H1 (cell line): Measurements from ENCODE around the gene ACTL7A. TPM values are rescaled to one million over a fixed set of nuclear protein-coding genes. Genes with fewer than 3 reads are reported as not detected.

ENCODE experiments used
- CTCF ChIA-PET: fragments of 300-600 bp; sonication (Branson Sonifier 250); formaldehyde crosslinking; loops from one replicate; lab custom pipeline; 2021; ENCODE audit not compliant: partially characterized antibody; lab: Charles Lee
- POLR2A ChIA-PET: fragments of 300-600 bp; sonication (Branson Sonifier 250); formaldehyde crosslinking; loops from one replicate; lab custom pipeline; 2021; ENCODE audit warnings: inconsistent platforms; ENCODE audit not compliant: partially characterized antibody; lab: Charles Lee
- DNase-seq, 2 experiments: peaks; one replicate each; pipeline versions ENCODE4 v3.0.0 to v3.0.0-alpha.2; 2010 to 2022; ENCODE audit warnings: low spot score in 2 of 2, low read depth in 1 of 2, mixed read lengths in 1 of 2
- FAIRE-seq: peaks from 2 replicates; lab custom pipeline; 2011; peaks lifted over from hg19 to GRCh38; lab: Jason Lieb, UNC
- H2AFZ ChIP-seq: 2 replicates; pipeline ENCODE4 v1.8.1; 2012; ENCODE audit warnings: low read length, inconsistent platforms
- H2AK5ac ChIP-seq: 2 replicates; pipeline ENCODE4 v1.6.1; 2013; ENCODE audit warnings: low read depth, low read length
- H2BK120ac ChIP-seq: replicated peaks from 2 replicates; pipeline ENCODE3; 2013; ENCODE audit warnings: low read depth, low read length, inconsistent platforms
- H2BK12ac ChIP-seq: 2 replicates; pipeline ENCODE4 v1.6.1; 2013; ENCODE audit warnings: low read depth, low read length
- H2BK15ac ChIP-seq: 2 replicates; pipeline ENCODE4 v1.6.1; 2013; ENCODE audit warnings: low read length
- H2BK20ac ChIP-seq: 2 replicates; pipeline ENCODE4 v1.6.1; 2013; ENCODE audit warnings: low read length
- H2BK5ac ChIP-seq: 2 replicates; pipeline ENCODE4 v1.6.1; 2013; ENCODE audit warnings: low read depth, low read length
- H3K14ac ChIP-seq: 2 replicates; pipeline ENCODE4 v1.6.1; 2013; ENCODE audit warnings: inconsistent platforms; ENCODE audit not compliant: insufficient read length
- H3K18ac ChIP-seq: 2 replicates; pipeline ENCODE4 v1.6.1; 2013; ENCODE audit warnings: low read length; ENCODE audit errors: extremely low read depth
- H3K23ac ChIP-seq: 2 replicates; pipeline ENCODE4 v1.6.1; 2013; ENCODE audit warnings: inconsistent platforms; ENCODE audit not compliant: insufficient read length
- H3K23me2 ChIP-seq: 2 replicates; pipeline ENCODE4 v1.6.1; 2013; ENCODE audit warnings: low read depth, low read length
- H3K27ac ChIP-seq: 2 replicates; pipeline ENCODE4 v1.6.1; 2011; ENCODE audit warnings: low read depth, low read length, inconsistent platforms
- H3K27me3 ChIP-seq, 4 experiments: replicated peaks in 1 of 4; 1 replicate in 1 of 4; 2 replicates in 3 of 4; pipeline versions ENCODE4 v1.6.1 to v1.8.1; 2011 to 2013; ENCODE audit warnings: low read length in 3 of 4, mild to moderate bottlenecking in 3 of 4, inconsistent platforms in 2 of 4, mixed read lengths in 2 of 4, moderate library complexity in 1 of 4; ENCODE audit not compliant: control insufficient read depth in 3 of 4, insufficient read depth in 3 of 4; ENCODE audit errors: extremely low read depth in 1 of 4
- H3K36me3 ChIP-seq, 4 experiments: 2 replicates each; pipeline versions ENCODE4 v1.6.1 to v1.8.1; 2011 to 2013; ENCODE audit warnings: mild to moderate bottlenecking in 4 of 4, low read length in 3 of 4, moderate library complexity in 2 of 4, control low read depth in 1 of 4, inconsistent platforms in 1 of 4; ENCODE audit not compliant: insufficient read depth in 4 of 4, control insufficient read depth in 2 of 4
- H3K4ac ChIP-seq: replicated peaks from 2 replicates; pipeline ENCODE3; 2013; ENCODE audit warnings: low read length, low read depth, mixed read lengths, inconsistent platforms; ENCODE audit not compliant: insufficient read length
- H3K4me1 ChIP-seq, 4 experiments: replicated peaks in 1 of 4; 1 replicate in 1 of 4; 2 replicates in 3 of 4; pipeline versions ENCODE4 v1.6.1 to v1.8.1; 2011 to 2013; ENCODE audit warnings: low read length in 3 of 4, inconsistent platforms in 2 of 4, mixed read lengths in 1 of 4; ENCODE audit not compliant: insufficient read depth in 4 of 4, control insufficient read depth in 3 of 4
- H3K4me2 ChIP-seq, 2 experiments: 2 replicates each; pipeline versions ENCODE4 v1.6.1 to v1.8.1; 2011 to 2013; ENCODE audit warnings: low read depth in 2 of 2, low read length in 2 of 2, control low read depth in 1 of 2, inconsistent platforms in 1 of 2, mild to moderate bottlenecking in 1 of 2; ENCODE audit not compliant: insufficient read depth in 1 of 2
- H3K4me3 ChIP-seq, 4 experiments: fragments of 200-600, 300-600 bp in 1 of 4; sonication (generic), shearing (Covaris generic), sonication (Bioruptor Twin) in 1 of 4; 2 replicates each; pipeline versions ENCODE4 v1.5.1 to v1.8.1; 2011 to 2016; ENCODE audit warnings: low read length in 4 of 4, low read depth in 3 of 4, control low read depth in 2 of 4, inconsistent platforms in 2 of 4, mild to moderate bottlenecking in 2 of 4, mixed read lengths in 1 of 4, moderate library complexity in 1 of 4; ENCODE audit not compliant: insufficient read depth in 2 of 4; ENCODE audit errors: extremely low read depth in 1 of 4
- H3K56ac ChIP-seq: replicated peaks from 2 replicates; pipeline ENCODE3; 2013; ENCODE audit warnings: low read depth, mild to moderate bottlenecking, mixed read lengths, low read length, inconsistent platforms; ENCODE audit not compliant: insufficient read length
- H3K79me1 ChIP-seq: 2 replicates; pipeline ENCODE4 v1.6.1; 2013; ENCODE audit warnings: low read depth, low read length, control low read depth
- H3K79me2 ChIP-seq, 2 experiments: 2 replicates each; pipeline versions ENCODE4 v1.6.1 to v1.8.1; 2012 to 2013; ENCODE audit warnings: low read length in 2 of 2, mild to moderate bottlenecking in 2 of 2, inconsistent platforms in 1 of 2; ENCODE audit not compliant: insufficient read depth in 2 of 2, control insufficient read depth in 1 of 2
- H3K9ac ChIP-seq, 4 experiments: replicated peaks in 1 of 4; 1 replicate in 1 of 4; 2 replicates in 3 of 4; pipeline versions ENCODE4 v1.6.1 to v1.8.1; 2011 to 2013; ENCODE audit warnings: low read depth in 3 of 4, low read length in 3 of 4, control low read depth in 2 of 4, mild to moderate bottlenecking in 2 of 4, moderate library complexity in 2 of 4, inconsistent platforms in 1 of 4; ENCODE audit errors: extremely low read depth in 1 of 4
- H3K9me3 ChIP-seq, 2 experiments: 2 replicates each; pipeline versions ENCODE4 v1.6.1 to v1.8.1; 2012 to 2013; ENCODE audit warnings: mild to moderate bottlenecking in 2 of 2, moderate library complexity in 2 of 2, control low read depth in 1 of 2, inconsistent platforms in 1 of 2, low read depth in 1 of 2, low read length in 1 of 2, mixed read lengths in 1 of 2; ENCODE audit not compliant: insufficient read depth in 2 of 2
- H4K20me1 ChIP-seq, 2 experiments: replicated peaks in 1 of 2; 2 replicates each; pipeline versions ENCODE3 to v1.8.1; 2011 to 2013; ENCODE audit warnings: inconsistent platforms in 2 of 2, low read length in 2 of 2, mild to moderate bottlenecking in 1 of 2; ENCODE audit not compliant: insufficient read depth in 2 of 2, control insufficient read depth in 1 of 2
- H4K5ac ChIP-seq: 2 replicates; pipeline ENCODE4 v1.6.1; 2013; ENCODE audit warnings: low read length, low read depth, mixed read lengths, inconsistent platforms; ENCODE audit not compliant: insufficient read length
- H4K8ac ChIP-seq: 2 replicates; pipeline ENCODE4 v1.8.0; 2013; ENCODE audit warnings: mild to moderate bottlenecking, moderate library complexity, low read length, inconsistent platforms; ENCODE audit not compliant: insufficient read depth; ENCODE audit errors: extremely low read depth
- H4K91ac ChIP-seq: replicated peaks from 2 replicates; pipeline ENCODE3; 2013; ENCODE audit warnings: low read length, mixed read lengths, inconsistent platforms; ENCODE audit not compliant: insufficient read length
- BACH1 ChIP-seq: IDR thresholded peaks from 2 replicates; pipeline ENCODE4 v1.6.1; 2012; ENCODE audit warnings: low read length, improper control_type of control experiment
- BRCA1 ChIP-seq: IDR thresholded peaks from 2 replicates; pipeline ENCODE4 v1.6.1; 2012; ENCODE audit warnings: low read depth, low read length, improper control_type of control experiment
- EP300 ChIP-seq, 2 experiments: IDR thresholded peaks; 1 replicate in 1 of 2; 2 replicates in 1 of 2; pipeline ENCODE4 v1.6.1; 2011 to 2012; ENCODE audit warnings: low read depth in 2 of 2, low read length in 2 of 2, mild to moderate bottlenecking in 2 of 2, borderline replicate concordance in 1 of 2, inconsistent platforms in 1 of 2, moderate library complexity in 1 of 2
- GABPA ChIP-seq: IDR thresholded peaks from 2 replicates; pipeline ENCODE4 v1.6.1; 2011; ENCODE audit warnings: mild to moderate bottlenecking, low read length, moderate library complexity, borderline replicate concordance; ENCODE audit not compliant: insufficient read depth
- HDAC6 ChIP-seq: IDR thresholded peaks from one replicate; pipeline ENCODE4 v1.7.1; 2012; ENCODE audit warnings: low read depth, mild to moderate bottlenecking, inconsistent platforms, low read length, moderate library complexity
- JUN ChIP-seq: IDR thresholded peaks from 2 replicates; pipeline ENCODE4 v1.6.1; 2011; ENCODE audit warnings: low read depth, mild to moderate bottlenecking, improper control_type of control experiment, low read length
- JUND ChIP-seq: IDR thresholded peaks from 2 replicates; pipeline ENCODE4 v1.6.1; 2011; ENCODE audit warnings: mild to moderate bottlenecking, improper control_type of control experiment, low read length
- MAX ChIP-seq: IDR thresholded peaks from 2 replicates; pipeline ENCODE4 v1.6.1; 2012; ENCODE audit warnings: inconsistent platforms
- SP4 ChIP-seq: IDR thresholded peaks from 2 replicates; pipeline ENCODE4 v1.6.1; 2012; ENCODE audit warnings: low read length, inconsistent platforms
- TEAD4 ChIP-seq: IDR thresholded peaks from 2 replicates; pipeline ENCODE4 v1.6.1; 2012; ENCODE audit warnings: low read depth, low read length, inconsistent platforms, mixed read lengths
- WGBS, 2 experiments: shearing (Covaris generic) in 1 of 2; methylation state at CpG; one replicate each; pipeline versions ENCODE4 v1.1.6 to v1.1.7; 2013 to 2015; ENCODE audit warnings: low lambda C conversion rate in 2 of 2, mixed read lengths in 2 of 2, inconsistent platforms in 1 of 2, low coverage in 1 of 2, missing lambda C conversion rate in 1 of 2; ENCODE audit not compliant: insufficient replicate concordance in 2 of 2, insufficient coverage in 1 of 2, insufficient read length in 1 of 2; ENCODE audit errors: extremely low coverage in 1 of 2, missing lambda C conversion rate in 1 of 2; 5-methylcytosine and 5-hydroxymethylcytosine counted together
- polyA plus RNA-seq, 7 experiments: library from polyadenylated mRNA; depleted of rRNA in 3 of 7; stranded (reverse) in 5 of 7; unstranded in 2 of 7; fragments of >200 nt in 5 of 7; fragments of 200-250 nt in 2 of 7; gene quantifications; 1 replicate in 5 of 7; 2 replicates in 1 of 7; 4 replicates in 1 of 7; pipeline versions ENCODE4 v1.2.1 to v1.2.3, GENCODE V29; 2011 to 2013; ENCODE audit warnings: missing spikeins in 2 of 7, mixed read lengths in 2 of 7
- total RNA-seq: library from RNA; stranded (reverse); fragmentation: NEBNext Ultra II Directional; extraction: Animal tissue kit (Norgen Biotek cat#: 25700); gene quantifications from 2 replicates; pipeline ENCODE4 v1.2.1, GENCODE V29; 2021

Gene ACTL7A
- total and polyA plus RNA-seq, 2 of the 8 experiments (the other 6 are each of a cell fraction or from before 2014, with no cell fraction given) = not detected

- H3K79me1 ChIP-seq = no peaks in the 10 kb centered on the region
- no peak for DNase-seq
- H2AFZ ChIP-seq = no peak overlapping the region
- CTCF ChIA-PET = interaction anchor here (1.0 to 1.7 kb wide), 3 partner anchors 30 to 349 kb away, joined by 3 to 5 read pairs (median 4); no protein-coding TSS in a partner anchor
- H2BK15ac ChIP-seq = no peak overlapping the region
- H2BK120ac ChIP-seq = no peak overlapping the region
- no peak overlapping the region for H3K4me2 ChIP-seq
- peaks cover 0 to 2% (median 0%) of the 10 kb centered on the region in 4 experiments; a peak in 1 of 7 replicates for H3K4me1 ChIP-seq
- no peak overlapping the region for H3K56ac ChIP-seq
- H3K4ac ChIP-seq = no peak overlapping the region
- H3K18ac ChIP-seq = no peak overlapping the region
- no peak overlapping the region for H3K4me3 ChIP-seq
- no peak overlapping the region for H2AK5ac ChIP-seq
- no peak overlapping the region for H2BK20ac ChIP-seq
- POLR2A ChIA-PET = no interaction called here
- FAIRE-seq = no peak
- H3K27me3 ChIP-seq = no peaks in the 10 kb centered on the region
- no peak overlapping the region for H4K8ac ChIP-seq
- WGBS, 2 experiments = 90% methylated on average over 4 of the region's 4 CpGs; no CpG with 5 or more reads in 1 of the 2 experiments
- no peak overlapping the region for H4K5ac ChIP-seq
- no peaks in the 10 kb centered on the region for H3K36me3 ChIP-seq
- no peak overlapping the region for H2BK12ac ChIP-seq
- no peaks in the 10 kb centered on the region for H4K20me1 ChIP-seq
- TF ChIP-seq TEAD4 = no peak
- TF ChIP-seq JUND = no peak
- TF ChIP-seq JUN = no peak
- no peak for TF ChIP-seq BRCA1
- TF ChIP-seq BACH1 = no peak
- TF ChIP-seq SP4 = no peak
- no peak for TF ChIP-seq GABPA
- no peak for TF ChIP-seq EP300 (IDR thresholded peaks at IDR 0.05; ENCODE audit: borderline replicate concordance in 1 of 2, low read depth in 2 of 2, low read length in 2 of 2)
- no peak for TF ChIP-seq HDAC6
- TF ChIP-seq MAX = no peak
- no peak overlapping the region for H3K9ac ChIP-seq
- peaks cover 0 to 4% of the 10 kb centered on the region in 2 experiments; a peak in 1 of 4 replicates for H3K9me3 ChIP-seq
- no peak overlapping the region for H3K27ac ChIP-seq
- no peak overlapping the region for H3K14ac ChIP-seq
- H3K23ac ChIP-seq = no peak overlapping the region
- H4K91ac ChIP-seq = no peak overlapping the region
- H3K79me2 ChIP-seq = no peaks in the 10 kb centered on the region
- H2BK5ac ChIP-seq = no peak overlapping the region
- H3K23me2 ChIP-seq = no peaks in the 10 kb centered on the region
Observed at GRCh38 chr9:108834959-108835665, 27.0 kb upstream of the ACTL7A start.
